AG10803 (cell line): ENCODE data around the gene OR1I1.
"Not testable (repeated sequence)": the region's sequence is repeated elsewhere in the genome, so short reads cannot be mapped to it uniquely, and the experiment has no call there.

Experiments
- DNase-seq: peaks from one replicate; pipeline ENCODE4 v3.0.0; 2010; ENCODE audit warnings: low read depth
- H3K4me3 ChIP-seq: 2 replicates; pipeline ENCODE4 v1.5.1; 2011; ENCODE audit warnings: mild to moderate bottlenecking, low read length, control low read depth
- TF ChIP-seq, protein P1 (sequence below): conservative IDR thresholded peaks from 2 replicates; pipeline ENCODE4 v1.5.1; 2011; ENCODE audit warnings: mild to moderate bottlenecking, low read length, control low read depth, inconsistent platforms

The OR1I1 gene

DNA sequence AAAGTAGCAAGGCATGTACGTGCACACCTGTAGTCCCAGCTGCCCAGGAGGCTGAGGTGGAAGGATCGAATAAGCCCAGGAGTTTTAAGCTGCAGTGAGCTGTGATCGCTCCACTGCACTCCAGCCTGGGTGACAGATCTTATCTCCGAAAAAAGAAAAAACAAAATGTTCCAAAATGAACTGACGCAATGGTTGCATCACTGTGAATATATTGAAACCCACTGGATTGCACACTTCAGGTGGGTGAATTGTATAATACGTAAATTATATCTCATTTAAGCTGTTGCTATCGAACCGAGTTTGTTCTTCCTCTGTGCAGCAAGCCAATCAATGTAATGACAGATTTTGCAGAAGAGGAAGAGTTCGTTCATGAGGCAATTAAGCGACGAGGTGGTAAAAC lies 34.3 kb upstream of the OR1I1 start:
- H3K4me3 ChIP-seq = no peak overlapping the region
- DNase-seq = no peak
- TF ChIP-seq, protein P1, sequence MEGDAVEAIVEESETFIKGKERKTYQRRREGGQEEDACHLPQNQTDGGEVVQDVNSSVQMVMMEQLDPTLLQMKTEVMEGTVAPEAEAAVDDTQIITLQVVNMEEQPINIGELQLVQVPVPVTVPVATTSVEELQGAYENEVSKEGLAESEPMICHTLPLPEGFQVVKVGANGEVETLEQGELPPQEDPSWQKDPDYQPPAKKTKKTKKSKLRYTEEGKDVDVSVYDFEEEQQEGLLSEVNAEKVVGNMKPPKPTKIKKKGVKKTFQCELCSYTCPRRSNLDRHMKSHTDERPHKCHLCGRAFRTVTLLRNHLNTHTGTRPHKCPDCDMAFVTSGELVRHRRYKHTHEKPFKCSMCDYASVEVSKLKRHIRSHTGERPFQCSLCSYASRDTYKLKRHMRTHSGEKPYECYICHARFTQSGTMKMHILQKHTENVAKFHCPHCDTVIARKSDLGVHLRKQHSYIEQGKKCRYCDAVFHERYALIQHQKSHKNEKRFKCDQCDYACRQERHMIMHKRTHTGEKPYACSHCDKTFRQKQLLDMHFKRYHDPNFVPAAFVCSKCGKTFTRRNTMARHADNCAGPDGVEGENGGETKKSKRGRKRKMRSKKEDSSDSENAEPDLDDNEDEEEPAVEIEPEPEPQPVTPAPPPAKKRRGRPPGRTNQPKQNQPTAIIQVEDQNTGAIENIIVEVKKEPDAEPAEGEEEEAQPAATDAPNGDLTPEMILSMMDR = no peak

DNA sequence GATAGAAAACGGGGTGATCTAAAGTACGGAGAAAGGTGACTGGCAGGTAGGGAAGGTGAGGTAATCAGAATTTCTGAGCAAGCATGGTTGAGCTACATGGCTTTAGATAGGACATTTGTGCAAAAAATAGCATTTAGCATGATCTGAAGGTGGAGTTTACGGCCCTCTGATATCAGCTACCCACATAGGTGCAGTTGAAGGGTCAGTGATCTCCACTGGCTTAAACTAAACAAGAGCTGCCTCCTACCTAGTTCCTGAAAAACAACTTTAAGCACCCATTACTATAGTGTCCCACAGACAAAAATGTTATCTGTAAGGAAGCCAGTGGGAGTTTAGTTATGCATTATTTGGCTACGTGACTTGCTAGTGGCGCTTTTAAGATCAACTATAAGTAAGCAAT lies 33.9 kb upstream of the OR1I1 start:
- no peak for DNase-seq
- no peak overlapping the region for H3K4me3 ChIP-seq
- TF ChIP-seq, protein P1 = no peak

DNA sequence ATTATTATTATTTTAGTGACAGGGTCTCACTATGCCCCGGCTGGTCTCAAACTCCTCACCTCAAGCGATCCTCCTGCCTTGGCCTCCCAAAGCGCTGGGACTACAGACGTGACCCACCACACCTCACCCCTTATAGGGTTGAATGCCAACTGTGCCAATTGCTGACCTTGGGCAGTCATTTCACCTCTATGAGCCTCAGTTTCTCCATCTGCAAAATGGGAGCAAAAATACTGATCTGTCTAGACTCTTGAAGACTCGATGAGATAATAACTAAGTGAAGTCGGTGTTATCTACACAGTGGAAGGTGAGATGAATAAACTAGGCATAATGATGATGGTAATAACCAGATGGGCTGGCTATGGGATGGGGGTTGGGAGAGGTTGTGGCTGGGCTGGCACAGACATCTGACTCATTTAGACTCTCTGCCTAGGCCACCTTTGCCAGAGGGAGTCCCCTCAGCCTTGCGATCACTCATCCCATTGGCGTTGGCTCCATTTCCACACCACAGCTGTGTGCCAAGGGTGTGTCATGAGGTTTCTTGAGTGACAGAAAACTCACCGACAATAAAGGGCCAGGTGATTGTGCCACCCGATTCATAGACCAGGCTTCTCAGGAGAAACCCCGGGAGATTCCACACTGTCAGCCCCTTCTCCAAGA lies 33.0 kb upstream of the OR1I1 start, which contains the start of gene CASP14:
Gene CASP14 (plus strand): TSS at position 596 of the 657 bp plus-strand sequence. CDS start 2,772 bp downstream, outside the sequence.
- no peak for DNase-seq
- TF ChIP-seq, protein P1 = no peak
- H3K4me3 ChIP-seq = no peak within 1 kb of the TSS

DNA sequence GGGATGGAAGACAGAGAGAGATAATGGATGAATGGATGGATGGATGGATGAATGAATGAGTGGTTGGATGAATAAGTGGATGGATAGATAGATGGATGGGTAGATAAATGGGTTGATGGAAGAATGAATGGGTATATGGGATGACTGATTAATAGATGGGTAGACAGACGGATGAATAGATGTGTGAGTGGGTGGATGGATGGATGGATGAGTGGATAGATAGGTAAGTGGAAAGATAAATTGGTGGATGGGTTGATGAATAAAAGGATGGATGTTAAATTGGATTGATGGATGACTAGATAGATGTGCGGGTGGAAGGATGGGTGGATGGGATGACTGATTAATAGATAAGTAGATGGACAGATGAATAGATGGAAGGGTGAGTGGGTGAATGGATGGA lies 31.4 kb upstream of the OR1I1 start:
- TF ChIP-seq, protein P1 = no peak
- no peak for DNase-seq
- H3K4me3 ChIP-seq = no peak overlapping the region

DNA sequence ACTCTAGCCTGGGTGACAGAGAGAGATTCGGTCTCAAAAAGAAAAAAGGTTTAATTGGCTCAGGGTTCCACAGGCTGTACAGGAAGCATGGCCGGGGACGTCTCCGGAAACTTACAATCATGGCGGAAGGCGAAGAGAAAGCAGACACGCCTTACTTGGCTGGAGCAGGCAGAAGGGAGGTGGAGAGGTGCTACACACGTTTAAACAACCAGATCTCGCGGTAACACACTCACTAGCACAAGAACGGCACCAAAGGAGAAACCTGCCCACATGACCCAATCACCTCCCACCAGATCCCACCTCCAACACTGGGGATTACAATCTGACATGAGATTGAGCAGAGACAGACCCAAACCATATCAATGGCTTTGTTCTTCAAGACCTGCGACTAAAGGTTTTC lies 20.0 kb upstream of the OR1I1 start:
- DNase-seq = no peak
- TF ChIP-seq, protein P1 = no peak
- H3K4me3 ChIP-seq = no peak overlapping the region

DNA sequence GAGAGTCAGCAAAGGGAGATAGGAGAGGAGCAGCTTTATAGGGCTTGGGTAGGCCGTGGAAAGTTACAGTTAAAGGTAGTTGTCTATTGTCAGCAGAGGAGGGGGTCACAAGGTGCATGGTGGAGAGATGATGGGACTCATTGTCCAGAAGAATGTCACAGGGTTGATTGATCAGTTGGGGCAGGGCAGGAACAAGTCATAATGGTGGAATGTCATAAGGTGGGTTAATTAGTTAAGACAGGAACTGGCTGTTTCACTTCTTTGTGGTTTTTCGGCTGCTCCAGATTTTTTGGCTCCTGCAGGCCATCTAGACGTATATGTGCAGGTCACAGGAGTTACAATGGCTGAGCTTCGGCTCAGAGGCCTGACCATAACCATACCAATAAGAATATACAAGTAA lies 11.6 kb upstream of the OR1I1 start:
- DNase-seq, H3K4me3 ChIP-seq: not testable (repeated sequence)

DNA sequence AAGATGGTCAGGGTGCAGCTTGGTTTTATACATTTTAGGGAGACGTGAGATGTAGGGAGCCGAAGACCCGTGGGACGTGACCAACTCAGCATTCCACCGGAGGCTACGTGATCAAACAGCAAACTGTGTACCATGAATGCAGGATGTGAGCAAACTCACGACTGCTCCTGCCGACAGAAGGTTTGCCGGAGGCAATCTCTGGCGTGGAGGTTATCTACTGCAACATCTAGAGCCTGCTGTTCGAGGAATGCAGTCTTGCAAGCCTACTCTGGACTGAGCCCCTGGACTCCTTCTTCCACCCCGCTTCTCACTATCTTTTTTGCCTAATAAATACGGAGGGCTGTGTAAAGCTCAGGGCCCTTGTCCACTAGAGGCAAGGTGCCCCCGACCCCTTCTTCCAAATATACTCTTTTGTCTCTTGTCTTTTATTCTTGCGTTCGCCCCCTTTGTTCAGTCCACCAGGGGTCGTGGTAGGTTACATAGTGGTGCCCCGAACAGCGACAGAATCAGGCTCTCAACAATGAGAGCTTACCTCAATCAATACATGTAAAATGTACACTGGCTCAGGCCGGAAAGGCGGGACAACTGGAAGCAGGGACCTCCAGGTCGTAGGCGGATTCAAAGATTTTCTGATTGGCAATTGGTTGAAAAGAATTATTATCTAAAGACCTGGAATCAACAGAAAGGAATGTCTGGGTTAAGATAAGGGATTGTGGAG lies 8.9 kb upstream of the OR1I1 start:
- TF ChIP-seq, protein P1 = no peak
- DNase-seq = no peak
- no peak overlapping the region for H3K4me3 ChIP-seq
